Mammary epithelial cell (primary cell): ENCODE measurements around the gene MED27.

Experiments used
- EZH2 ChIP-seq: IDR thresholded peaks from 2 replicates; pipeline ENCODE4 v1.6.1; 2012; ENCODE audit warnings: low read length, inconsistent platforms, borderline replicate concordance
- TF ChIP-seq, protein P1 (sequence below), 2 donors: IDR thresholded peaks in 1 of 2; conservative IDR thresholded peaks in 1 of 2; 2 replicates each; pipeline ENCODE4 v1.5.1; 2011 to 2012; ENCODE audit warnings: inconsistent platforms in 2 of 2, low read length in 2 of 2, mild to moderate bottlenecking in 2 of 2, control low read depth in 1 of 2, low read depth in 1 of 2; ENCODE audit not compliant: insufficient read depth in 1 of 2; ENCODE audit errors: extremely low read depth in 1 of 2

- TF ChIP-seq, protein P1, sequence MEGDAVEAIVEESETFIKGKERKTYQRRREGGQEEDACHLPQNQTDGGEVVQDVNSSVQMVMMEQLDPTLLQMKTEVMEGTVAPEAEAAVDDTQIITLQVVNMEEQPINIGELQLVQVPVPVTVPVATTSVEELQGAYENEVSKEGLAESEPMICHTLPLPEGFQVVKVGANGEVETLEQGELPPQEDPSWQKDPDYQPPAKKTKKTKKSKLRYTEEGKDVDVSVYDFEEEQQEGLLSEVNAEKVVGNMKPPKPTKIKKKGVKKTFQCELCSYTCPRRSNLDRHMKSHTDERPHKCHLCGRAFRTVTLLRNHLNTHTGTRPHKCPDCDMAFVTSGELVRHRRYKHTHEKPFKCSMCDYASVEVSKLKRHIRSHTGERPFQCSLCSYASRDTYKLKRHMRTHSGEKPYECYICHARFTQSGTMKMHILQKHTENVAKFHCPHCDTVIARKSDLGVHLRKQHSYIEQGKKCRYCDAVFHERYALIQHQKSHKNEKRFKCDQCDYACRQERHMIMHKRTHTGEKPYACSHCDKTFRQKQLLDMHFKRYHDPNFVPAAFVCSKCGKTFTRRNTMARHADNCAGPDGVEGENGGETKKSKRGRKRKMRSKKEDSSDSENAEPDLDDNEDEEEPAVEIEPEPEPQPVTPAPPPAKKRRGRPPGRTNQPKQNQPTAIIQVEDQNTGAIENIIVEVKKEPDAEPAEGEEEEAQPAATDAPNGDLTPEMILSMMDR (conservative IDR thresholded peaks at IDR 0.05 in 1 of 2, IDR thresholded peaks at IDR 0.05 in 1 of 2; ENCODE audit: extremely low read depth in 1 of 2, insufficient read depth in 1 of 2, low read depth in 1 of 2, low read length in 2 of 2): no peak
- TF ChIP-seq EZH2: no peak
Observed at GRCh38 chr9:131874916-131875670, 204.6 kb downstream of the MED27 start.
